NCI-H2029 treated with DMSO at 0.1 percent for 48 hours (cell line): ENCODE measurements around the gene APC2.
"Not testable (repeated sequence)": the region's sequence is repeated elsewhere in the genome, so short reads cannot be mapped to it uniquely, and the experiment has no call there.

Experiments
- DNase-seq: peaks from one replicate; lab custom pipeline; 2025; lab: John Stamatoyannopoulos, UW

Gene APC2

DNA sequence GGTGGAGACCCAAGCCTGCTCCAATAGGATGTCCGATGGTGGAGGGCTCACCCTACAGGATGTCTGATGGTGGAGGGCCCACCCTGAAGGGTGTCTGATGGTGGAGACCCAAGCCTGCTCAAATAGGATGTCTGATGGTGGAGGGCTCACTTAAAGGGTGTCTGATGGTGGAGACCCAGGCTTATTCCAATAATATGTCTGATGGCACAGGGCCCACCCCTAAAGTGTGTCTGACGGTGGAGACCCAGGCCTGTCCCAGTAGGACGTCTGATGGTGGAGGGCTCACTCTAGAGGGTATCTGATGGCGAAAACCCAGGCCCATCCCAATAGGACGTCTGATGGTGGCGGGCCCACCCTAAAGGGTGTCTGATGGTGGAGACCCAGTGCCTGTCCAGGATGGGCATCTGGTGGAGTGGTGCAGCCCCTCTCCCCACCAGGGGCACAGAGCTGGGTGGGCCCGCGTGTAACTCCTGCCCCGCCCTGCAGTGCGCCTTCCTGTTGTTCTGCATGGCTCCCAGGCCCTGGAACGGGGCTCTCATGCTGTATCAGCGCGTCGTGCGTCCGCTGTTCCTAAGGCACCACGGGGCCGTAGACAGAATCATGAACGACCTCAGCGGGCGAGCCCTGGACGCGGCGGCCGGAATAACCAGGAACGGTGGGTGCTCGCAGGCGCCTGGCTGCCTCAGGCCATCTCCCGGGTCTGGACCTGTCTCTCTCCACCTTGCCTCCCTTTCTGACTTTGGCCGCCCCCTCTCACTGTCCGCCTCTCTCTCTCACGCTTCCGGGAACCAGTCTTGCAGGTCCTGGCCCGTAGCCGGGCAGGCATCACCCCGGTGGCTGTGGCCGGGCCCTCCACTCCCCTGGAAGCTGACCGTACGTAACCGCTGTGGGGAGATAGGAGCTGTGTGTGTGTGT lies 46.1 kb downstream of the APC2 start:
- no peak for DNase-seq

DNA sequence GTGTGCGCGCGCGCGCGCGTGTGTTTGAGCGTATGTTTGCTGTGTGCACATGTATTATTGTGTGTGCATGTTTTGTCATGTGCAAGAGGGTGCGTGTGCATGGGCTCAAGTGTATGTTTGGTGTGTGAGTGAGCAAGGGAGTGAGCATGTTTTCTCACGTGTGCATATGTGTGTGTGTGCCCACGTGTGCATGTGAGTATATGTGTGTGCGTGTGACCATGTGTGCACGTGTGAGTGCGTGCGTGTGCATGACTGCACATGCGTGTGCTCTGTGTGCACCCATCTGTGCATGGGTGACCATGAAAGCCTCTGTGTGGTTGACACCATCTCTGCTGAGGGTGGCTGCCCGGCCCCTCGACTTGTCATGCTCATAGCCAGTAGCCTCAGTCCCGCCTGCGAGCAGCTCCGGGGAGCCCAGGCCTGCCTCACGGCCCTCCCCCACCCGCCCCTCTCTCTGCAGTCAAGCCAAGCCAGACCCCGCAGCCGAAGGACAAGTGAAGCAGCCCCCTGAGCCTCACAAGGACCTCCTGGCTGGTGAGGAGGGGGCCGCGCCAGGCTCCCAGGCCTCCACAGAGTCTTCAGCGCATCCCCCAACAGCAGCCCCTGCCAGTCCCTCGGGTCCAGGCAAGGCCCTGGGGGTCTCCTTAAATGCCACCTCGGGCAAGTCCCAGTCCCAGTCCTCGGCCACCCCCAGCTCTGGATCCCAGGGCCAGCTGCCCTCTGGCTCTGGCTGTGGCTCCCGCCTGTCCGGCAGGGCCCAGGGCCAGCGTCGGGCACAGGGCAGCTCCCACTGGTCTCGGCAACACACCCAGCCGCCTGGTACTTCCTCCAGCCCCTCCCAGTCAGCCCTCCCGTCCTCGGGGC lies 47.0 kb downstream of the APC2 start:
- DNase-seq: no peak

DNA sequence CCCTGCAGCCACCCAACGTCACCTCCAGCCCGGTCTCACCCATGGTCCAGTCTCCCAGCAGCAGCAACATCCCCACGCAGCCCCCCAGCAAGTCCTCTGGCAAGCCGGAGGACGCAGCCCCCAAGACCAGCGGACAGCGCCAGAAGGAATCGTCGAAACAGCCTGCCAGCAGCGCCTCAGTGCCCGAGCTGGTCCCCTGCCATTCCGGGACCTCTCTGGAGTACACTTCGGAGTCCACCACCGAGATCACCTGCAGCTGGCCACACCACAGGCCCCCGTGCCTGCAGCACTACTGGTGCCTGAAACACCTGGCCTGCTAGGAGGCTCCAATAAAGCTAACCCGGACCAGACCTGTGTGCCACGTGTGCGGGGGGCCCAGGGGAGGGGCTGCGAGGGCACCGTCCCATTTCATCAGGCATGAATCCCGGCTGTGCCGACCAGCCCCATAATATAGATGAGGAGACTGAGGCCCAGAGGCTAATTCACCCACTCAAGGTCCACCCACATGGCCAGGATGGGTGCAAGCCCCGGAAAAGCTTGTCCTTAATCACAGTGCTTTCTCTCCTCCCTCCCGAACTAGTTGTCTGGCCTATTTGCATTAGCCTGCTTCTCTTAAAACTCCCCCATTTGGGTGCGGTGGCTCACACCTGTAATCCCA lies 47.8 kb downstream of the APC2 start:
- DNase-seq: no peak

DNA sequence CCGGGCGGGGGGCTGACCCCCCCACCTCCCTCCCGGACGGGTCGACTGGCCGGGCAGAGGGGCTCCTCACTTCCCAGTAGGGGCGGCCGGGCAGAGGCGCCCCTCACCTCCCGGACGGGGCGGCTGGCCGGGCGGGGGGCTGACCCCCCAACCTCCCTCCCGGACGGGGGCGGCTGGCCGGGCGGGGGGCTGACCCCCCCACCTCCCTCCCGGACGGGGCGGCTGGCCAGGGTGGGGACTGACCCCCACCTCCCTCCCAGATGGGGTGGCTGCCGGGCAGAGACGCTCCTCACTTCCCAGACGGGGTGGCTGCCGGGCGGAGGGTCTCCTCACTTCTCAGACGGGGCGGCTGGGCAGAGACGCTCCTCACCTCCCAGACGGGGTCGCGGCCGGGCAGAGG lies 49.3 kb downstream of the APC2 start:
- DNase-seq: not testable (repeated sequence)

DNA sequence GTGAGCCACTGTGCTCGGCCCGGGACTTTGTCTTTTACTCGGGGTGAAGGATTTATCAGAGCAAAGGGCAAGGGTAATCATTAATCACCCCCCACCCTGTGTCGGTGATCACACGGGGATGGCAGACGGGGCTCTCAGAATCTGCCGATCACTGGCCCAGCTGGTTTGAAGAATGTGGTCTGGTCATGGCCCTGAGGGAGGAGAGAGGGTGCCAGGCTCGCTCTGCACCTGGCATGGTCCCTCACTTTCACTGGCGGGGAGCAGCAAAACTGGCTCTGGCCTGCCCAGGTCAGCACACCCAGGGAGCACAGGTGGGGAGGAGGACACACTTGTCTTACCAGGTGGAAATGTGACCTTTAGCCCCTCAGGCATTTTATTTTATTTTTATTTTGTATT lies 51.3 kb downstream of the APC2 start:
- no peak for DNase-seq

DNA sequence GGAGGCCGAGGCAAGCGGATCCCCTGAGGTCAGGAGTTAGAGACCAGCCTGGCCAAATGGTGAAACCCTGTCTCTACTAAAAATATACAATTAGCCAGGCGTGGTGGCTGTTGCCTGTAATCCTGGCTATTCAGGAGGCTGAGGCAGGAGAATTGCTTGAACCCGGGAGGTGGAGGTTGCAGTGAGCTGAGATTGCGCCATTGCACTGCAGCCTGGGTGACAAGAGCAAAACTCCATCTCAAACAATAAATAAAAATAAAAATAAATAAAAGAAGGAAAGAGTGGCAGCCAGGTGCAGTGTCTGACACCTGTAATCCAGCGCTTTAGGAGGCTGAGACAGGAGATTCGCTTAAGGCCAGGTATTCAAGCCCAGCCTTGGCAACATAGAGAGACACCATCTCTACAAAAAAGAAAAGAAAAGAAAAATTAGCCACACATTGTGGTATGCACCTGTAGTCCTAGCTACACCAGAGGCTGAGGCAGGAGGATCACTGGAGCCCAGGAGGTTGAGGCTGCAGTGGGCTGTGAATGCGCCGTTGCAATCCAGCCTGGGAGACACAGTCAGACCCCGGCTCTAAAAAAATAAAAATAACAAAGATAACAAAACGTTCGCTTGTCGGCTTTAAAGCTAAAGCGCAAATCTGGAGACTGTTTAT lies 52.6 kb downstream of the APC2 start:
- DNase-seq: no peak

DNA sequence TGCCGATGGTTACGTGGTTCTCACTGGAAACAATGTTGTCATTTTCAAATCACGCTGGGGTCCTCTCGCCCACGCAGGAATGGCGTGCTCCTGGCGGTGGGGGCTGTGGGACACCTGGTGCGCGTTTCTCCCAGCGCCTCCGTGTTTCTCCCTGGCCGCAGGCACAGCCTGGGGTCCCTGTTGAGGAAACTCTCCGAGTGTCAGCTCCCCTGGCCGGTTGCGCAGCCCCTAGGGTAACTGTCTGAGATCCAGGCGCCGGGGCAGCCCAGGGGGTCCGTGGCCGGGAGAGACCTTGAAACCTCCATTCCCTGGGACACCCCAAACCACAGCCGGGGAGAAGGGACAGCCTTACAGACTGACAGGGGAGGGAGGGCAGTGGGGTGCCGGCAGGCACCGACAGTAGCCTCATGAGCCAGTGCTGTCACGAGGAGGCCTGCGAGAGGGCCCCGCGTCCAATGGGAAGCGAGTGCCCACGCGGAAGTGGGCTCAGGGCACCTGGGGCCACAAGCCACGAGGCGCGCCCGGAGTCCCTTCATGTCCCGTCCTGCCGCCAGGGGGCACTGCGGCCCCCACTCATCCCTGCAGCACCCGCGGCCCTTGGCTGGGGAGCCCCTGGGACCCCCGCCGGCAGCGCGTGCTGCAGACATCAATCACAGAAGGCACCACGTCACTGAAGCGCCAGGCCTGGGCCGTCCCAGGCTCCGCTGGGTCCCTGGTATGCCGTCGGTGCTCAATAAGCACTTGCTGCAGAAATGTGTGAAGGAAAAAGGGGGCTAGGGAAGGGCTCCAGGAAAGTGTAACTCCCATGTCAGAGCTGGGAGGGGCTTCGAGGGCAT lies 53.4 kb downstream of the APC2 start:
- no peak for DNase-seq

DNA sequence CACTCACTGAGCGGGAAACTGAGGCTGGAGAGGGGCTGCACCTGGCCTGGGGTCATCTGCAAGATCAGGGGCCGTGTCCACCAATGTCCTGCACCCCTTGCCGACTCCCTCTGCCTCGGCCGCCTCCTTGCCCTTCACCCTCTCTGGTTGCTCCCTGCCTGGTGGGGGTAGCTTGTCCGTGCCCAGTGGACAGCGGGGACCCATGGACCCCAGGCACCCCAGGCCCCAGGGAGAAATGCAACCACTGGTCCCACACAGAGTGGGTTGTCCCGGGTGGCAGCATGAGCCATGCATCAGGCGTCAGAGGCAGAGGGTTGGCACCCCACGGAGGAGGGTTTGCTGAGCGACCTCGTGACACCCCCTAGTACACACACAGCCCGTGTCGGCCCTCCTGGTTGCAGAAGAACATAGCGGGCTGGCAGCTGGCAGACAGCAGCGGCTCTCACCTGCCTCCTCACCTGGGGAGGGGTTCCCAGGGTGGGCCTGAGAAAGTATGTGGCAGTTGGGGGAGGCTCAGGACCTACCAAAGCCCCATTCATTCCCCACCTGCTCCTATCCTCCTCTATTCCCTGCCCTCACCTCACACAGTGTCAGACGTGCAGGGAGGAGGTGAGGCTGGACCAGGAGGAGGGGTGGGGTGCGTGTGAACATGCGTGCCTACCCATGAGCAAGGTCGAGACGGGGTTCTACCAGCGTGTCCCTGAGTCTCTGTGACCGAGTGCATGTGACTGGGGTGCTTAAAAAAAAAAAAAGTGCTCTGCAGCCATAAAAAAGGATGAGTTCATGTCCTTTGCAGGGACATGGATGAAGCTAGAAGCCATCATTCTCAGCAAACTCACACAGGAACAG lies 54.2 kb downstream of the APC2 start:
- no peak for DNase-seq

DNA sequence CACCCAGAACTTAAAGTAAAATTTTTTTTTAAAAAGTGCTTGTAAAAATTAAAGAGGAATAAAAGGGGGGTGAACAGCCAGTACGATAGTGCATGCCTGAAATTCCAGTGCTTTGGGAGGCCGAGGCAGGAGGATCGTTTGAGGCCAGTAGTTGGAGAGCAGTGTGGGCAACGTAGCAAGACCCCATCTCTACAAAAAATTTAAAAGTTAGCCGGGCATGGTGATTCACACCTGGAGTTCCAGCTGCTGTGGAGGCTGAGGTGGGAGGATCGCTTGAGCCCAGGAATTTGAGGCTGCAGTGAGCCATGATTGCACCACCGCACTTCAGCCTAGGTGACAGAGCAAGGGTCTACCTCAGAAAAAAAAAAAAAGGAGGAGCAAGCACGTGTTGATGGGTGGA lies 55.1 kb downstream of the APC2 start:
- no peak for DNase-seq

DNA sequence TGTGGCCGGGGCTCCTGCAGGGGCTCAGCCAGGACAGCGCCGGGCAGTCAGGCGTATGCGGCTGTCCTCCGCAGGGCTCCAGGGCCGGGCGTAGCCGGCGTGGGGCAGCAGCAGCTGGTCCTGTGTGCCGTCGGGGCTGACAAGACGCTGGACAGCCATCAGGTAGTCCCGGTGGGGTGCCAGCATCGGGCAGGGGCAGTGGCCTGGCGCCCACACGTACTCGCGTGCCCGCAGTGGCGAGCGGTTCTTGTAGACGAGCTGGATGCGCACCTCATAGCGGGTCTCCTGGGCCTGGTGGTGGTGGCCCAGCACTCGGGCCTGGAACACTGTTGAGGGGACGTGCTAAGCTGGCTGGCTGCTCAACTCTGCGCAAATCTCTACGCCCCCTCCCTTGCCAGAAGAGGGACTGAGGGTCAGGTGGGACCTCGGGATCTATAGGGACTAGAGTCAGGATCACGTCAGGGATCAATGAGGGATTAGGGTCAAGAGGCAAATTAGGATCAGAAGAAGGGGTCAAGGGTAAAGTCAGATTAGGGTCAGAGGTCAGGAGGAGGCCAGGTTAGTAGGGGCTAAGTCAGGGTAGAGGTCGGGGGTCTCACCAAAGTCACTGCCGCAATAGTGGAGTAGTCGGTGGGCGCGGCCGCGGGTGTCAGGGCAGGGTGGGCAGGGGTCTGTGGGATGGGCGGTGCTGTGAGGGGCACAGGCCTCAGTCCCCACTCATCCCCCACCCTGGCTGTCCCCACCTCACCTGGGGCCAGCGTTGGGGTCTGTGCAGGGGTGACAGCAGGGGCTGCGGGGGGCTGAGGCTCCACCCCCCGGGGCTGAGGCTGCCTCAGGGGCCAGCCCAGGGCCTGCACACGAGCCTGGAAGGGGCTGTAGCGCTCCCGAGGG lies 56.3 kb downstream of the APC2 start:
- no peak for DNase-seq

DNA sequence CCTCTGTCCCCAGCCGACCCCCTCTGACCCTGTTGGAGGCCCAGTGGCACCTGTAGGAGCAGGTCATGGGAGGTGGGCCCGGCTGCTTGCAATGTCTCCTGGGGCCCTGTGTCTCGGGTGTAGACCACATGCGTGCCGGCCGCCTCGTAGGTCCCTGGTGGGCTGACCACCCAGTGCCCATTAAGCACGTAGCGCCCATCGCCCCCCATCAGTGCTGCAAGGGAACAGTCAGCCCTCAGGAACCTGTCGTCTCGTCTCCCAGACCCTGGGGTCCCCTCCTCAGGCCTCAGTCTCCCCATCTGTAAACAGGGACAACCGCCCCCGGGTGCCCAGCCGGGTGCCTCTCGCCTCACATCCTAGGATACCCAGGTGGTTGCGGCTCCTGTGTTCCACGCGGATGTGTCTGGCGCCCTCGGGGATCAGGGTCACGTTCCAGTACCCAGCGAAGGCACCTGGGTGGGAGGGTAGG lies 57.3 kb downstream of the APC2 start:
- DNase-seq: no peak

DNA sequence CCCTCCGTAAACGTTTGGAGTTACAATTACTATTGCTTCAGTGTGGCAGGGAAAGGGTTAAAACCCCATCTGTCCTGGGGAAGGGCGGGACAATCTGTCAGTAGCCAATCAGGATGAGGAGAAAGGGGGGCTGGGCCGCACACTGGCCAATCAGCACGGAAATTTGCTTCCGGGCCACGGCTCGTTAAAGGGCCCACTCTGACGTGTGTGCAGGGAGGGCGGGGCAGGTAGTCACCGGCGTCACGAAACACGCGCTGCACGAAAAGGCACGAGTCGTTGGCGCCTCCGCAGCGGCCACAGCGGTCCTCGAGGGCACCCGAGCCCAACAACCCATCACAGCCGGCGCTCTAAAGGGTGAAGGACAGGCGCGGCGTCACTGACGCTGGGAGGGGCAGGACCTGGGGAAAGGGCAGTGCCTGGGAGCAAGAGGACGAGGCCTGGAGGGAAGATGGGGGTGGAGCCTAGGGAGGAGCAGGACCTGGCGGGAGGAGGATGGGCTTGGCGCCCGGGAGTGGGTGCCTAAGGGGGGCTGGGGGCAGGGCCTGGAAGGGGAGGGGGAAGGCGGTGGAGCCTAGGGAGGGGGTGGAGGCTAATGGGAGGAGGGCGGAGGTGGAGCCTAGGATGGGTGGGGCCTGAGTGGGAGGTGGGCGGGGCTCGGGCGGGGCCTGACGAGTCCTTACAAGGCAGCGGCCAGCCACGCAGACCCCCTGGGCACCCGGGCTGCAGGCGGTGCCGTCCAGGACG lies 58.0 kb downstream of the APC2 start:
- DNase-seq: peak; percentile 85

DNA sequence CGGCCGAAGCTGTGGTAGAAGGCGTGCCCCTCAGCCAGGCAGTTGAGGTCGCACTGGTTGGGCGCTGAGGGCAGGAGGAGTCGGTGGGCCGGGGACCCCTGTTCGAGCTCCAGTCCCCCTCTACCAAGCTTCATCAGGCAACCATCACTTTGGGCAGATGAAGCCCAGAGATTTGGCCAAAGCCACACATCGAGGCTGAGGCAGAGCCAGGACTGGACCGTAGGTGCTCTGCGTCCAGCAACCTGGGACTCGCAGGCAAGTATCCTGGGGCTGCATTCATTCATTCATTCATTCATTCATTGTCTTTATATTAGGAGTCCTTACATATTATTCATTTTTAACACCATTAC lies 58.6 kb downstream of the APC2 start:
- no peak for DNase-seq

DNA sequence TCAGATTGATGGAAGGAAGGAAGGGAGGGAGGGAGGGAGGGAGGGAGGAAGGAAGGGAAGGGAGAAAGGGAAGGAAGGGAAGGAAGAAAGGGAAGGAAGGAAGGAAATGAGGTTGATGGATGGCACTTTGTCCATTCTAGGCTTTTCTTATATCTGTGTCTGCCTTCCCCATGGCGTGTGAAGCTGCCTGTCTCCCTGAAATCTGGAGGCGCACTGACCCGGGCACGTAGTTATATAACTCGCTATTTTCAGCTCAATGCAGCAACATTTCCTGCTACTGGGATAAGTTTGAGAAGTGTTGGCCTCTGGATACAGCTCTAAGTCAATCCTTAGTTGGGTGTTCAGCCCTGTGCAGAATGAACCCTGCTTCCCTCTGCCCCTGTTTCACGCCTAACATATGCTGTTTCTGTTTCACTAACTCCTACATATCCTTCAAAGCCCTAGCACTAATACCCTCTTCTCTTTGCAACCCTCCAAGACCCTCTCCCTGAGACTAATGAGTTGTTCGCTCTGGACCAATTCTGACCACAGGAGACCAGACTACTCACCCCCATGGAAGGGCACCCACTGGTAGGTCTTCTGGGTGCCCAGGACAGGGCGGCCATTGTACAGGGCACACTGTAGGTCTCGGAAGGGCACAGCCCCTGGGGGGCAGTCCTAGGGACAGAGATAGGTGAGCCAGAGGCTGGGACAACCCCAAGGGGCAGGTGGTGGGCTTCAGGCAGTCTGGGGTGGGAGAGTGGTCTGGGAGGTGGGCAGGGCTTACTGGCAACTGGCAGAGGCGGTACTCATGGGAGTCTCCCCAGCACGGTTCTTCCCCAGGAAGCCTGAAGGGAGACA lies 59.9 kb downstream of the APC2 start:
- DNase-seq: no peak

DNA sequence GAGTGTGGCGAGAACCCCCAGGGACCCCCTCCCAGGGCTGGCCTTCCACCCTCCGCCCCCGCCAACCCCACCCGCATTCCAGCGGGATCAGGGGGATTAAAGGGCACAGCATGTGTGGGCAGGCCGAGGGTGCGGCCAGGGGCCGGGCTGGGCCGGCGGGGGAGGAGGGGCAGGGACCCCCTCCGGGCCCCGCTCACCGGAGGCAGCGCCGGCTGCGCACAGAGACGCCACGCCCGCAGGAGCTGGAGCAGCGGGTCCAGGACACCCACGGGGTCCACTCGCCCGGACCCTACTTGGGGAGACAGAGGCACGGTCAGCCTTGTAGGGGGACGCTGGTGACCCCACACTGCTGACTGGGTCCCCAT lies 60.5 kb downstream of the APC2 start:
- DNase-seq: no peak

DNA sequence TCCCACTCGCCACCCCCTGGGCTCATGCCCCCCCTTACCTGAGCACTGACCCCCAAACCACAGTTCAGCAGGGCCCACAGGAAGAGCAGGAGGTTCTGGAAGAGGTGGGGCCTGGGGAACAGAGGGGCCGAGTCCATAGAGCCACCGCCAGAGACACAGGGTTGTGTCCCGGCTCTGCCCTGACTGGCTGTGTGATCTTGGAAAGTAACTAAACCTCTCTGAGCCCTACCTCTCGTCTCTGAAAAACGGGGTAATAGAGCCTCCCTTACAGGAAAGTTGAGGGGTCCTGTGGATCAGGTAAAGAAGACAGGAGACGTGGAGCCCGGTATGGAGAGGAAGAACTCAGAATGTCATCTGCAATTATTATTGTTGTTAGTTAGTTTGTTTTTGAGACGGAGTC lies 60.9 kb downstream of the APC2 start:
- DNase-seq: no peak
